CD14-positive monocyte (primary cell): ENCODE measurements around the gene OR51I2. TPM values are rescaled to one million over a fixed set of nuclear protein-coding genes. Genes with fewer than 3 reads are reported as not detected.

Experiments used
- DNase-seq, 3 donors: peaks; one replicate each; pipeline ENCODE4 v3.0.0-alpha.2; 2011 to 2022
- H2AFZ ChIP-seq: 2 replicates; pipeline ENCODE4 v1.6.0; 2012; ENCODE audit warnings: mild to moderate bottlenecking, low read depth, low read length, inconsistent platforms; ENCODE audit not compliant: insufficient read depth, poor library complexity, severe bottlenecking
- H3K27ac ChIP-seq, 2 donors: 1 replicate in 1 of 2; 2 replicates in 1 of 2; pipeline ENCODE4 v1.5.1; 2012 to 2013; ENCODE audit warnings: low read length in 2 of 2, control low read depth in 1 of 2, inconsistent platforms in 1 of 2, low read depth in 1 of 2, mild to moderate bottlenecking in 1 of 2
- H3K27me3 ChIP-seq, 2 donors: one replicate each; pipeline versions ENCODE4 v1.6.0 to v1.6.1; 2011 to 2013; ENCODE audit warnings: low read length in 2 of 2; ENCODE audit not compliant: control insufficient read depth in 2 of 2, insufficient read depth in 2 of 2
- H3K36me3 ChIP-seq, 2 donors: replicated peaks in 1 of 2; 1 replicate in 1 of 2; 2 replicates in 1 of 2; pipeline versions ENCODE4 v1.5.1 to v1.6.1; 2012 to 2013; ENCODE audit warnings: low read length in 2 of 2, control low read depth in 1 of 2, inconsistent platforms in 1 of 2, mild to moderate bottlenecking in 1 of 2; ENCODE audit not compliant: insufficient read depth in 2 of 2, control insufficient read depth in 1 of 2
- H3K4me1 ChIP-seq, 2 donors: 1 replicate in 1 of 2; 2 replicates in 1 of 2; pipeline versions ENCODE4 v1.5.1 to v1.6.1; 2012 to 2013; ENCODE audit warnings: low read length in 2 of 2, control low read depth in 1 of 2, inconsistent platforms in 1 of 2, mild to moderate bottlenecking in 1 of 2, moderate library complexity in 1 of 2; ENCODE audit not compliant: insufficient read depth in 2 of 2, control insufficient read depth in 1 of 2
- H3K4me2 ChIP-seq: replicated peaks from 2 replicates; pipeline ENCODE3; 2012; ENCODE audit warnings: low read length, moderate library complexity, mild to moderate bottlenecking; ENCODE audit not compliant: poor library complexity, severe bottlenecking; ENCODE audit errors: extremely low read depth
- H3K4me3 ChIP-seq, 3 experiments: fragments of 200-600 bp in 1 of 3; sonication (generic) in 1 of 3; replicated peaks in 1 of 3; 1 replicate in 2 of 3; 2 replicates in 1 of 3; pipeline ENCODE4 v1.5.1; 2011 to 2013; ENCODE audit warnings: low read length in 3 of 3, mild to moderate bottlenecking in 3 of 3, control low read depth in 2 of 3, low read depth in 2 of 3, inconsistent platforms in 1 of 3, moderate library complexity in 1 of 3
- H3K79me2 ChIP-seq: 2 replicates; pipeline ENCODE4 v1.6.0; 2012; ENCODE audit warnings: mild to moderate bottlenecking, control low read depth, inconsistent platforms, low read length, moderate library complexity; ENCODE audit not compliant: insufficient read depth
- H3K9ac ChIP-seq: 2 replicates; pipeline ENCODE4 v1.6.0; 2017; ENCODE audit warnings: low read length, mild to moderate bottlenecking; ENCODE audit not compliant: insufficient read depth, poor library complexity, severe bottlenecking
- H3K9me3 ChIP-seq, 2 donors: replicated peaks in 1 of 2; 1 replicate in 1 of 2; 2 replicates in 1 of 2; pipeline versions ENCODE4 v1.5.1 to v1.6.1; 2012 to 2013; ENCODE audit warnings: low read length in 2 of 2, control low read depth in 1 of 2; ENCODE audit not compliant: control insufficient read depth in 1 of 2, insufficient read depth in 1 of 2
- H4K20me1 ChIP-seq: 2 replicates; pipeline ENCODE4 v1.6.0; 2012; ENCODE audit warnings: mild to moderate bottlenecking, low read length, control low read depth, moderate library complexity; ENCODE audit not compliant: insufficient read depth
- H3K27ac Mint-ChIP-seq, 7 donors: one replicate each; pipeline ENCODE4 v1.8.0; 2020; ENCODE audit warnings: mild to moderate bottlenecking in 7 of 7, mixed read lengths in 7 of 7, moderate library complexity in 6 of 7, inconsistent platforms in 2 of 7
- H3K27me3 Mint-ChIP-seq, 3 donors: one replicate each; pipeline ENCODE4 v1.8.0; 2021 to 2022; ENCODE audit warnings: low read depth in 3 of 3, mild to moderate bottlenecking in 3 of 3, mixed read lengths in 3 of 3, moderate library complexity in 3 of 3, inconsistent platforms in 1 of 3
- H3K36me3 Mint-ChIP-seq, 2 donors: one replicate each; pipeline ENCODE4 v1.8.0; 2020; ENCODE audit warnings: mixed read lengths in 2 of 2, inconsistent platforms in 1 of 2, mild to moderate bottlenecking in 1 of 2
- H3K4me1 Mint-ChIP-seq: one replicate; pipeline ENCODE4 v1.8.0; 2020; ENCODE audit warnings: mild to moderate bottlenecking, mixed read lengths
- H3K4me3 Mint-ChIP-seq, 2 donors: one replicate each; pipeline ENCODE4 v1.8.0; 2020; ENCODE audit warnings: mild to moderate bottlenecking in 2 of 2, mixed read lengths in 2 of 2, moderate library complexity in 1 of 2
- H3K9me3 Mint-ChIP-seq, 7 donors: one replicate each; pipeline ENCODE4 v1.8.0; 2020 to 2022; ENCODE audit warnings: mixed read lengths in 7 of 7, mild to moderate bottlenecking in 6 of 7, moderate library complexity in 6 of 7, inconsistent platforms in 2 of 7
- CTCF ChIP-seq: fragments of 200-600 bp; IDR thresholded peaks from one replicate; pipeline ENCODE4 v1.8.0; 2022; ENCODE audit warnings: antibody characterized with exemption, mild to moderate bottlenecking
- WGBS: methylation state at CpG from one replicate; pipeline ENCODE4 v1.1.5; 2013; ENCODE audit warnings: missing lambda C conversion rate; ENCODE audit not compliant: insufficient coverage; 5-methylcytosine and 5-hydroxymethylcytosine counted together
- intact Hi-C, 2 donors: fragments of 100-400 bp; cut with micrococcal nuclease; formaldehyde crosslinking; loops; one replicate each; pipeline versions ENCODE4 v1.15.0 to v1.15.1; 2023
- polyA plus RNA-seq, 3 donors: library from polyadenylated mRNA; depleted of rRNA in 1 of 3; unstranded in 2 of 3; stranded (reverse) in 1 of 3; fragments of 300-500 nt in 2 of 3; fragments of >200 nt in 1 of 3; fragmentation: Illumina TruSeq in 2 of 3; gene quantifications; 1 replicate in 2 of 3; 2 replicates in 1 of 3; pipeline ENCODE4 v1.2.3, GENCODE V29; 2012 to 2021

The OR51I2 gene
- polyA plus RNA-seq, 3 donors = not detected

GRCh38 chr11:5420993-5421392, 28.1 kb upstream of the OR51I2 start:
- H4K20me1 ChIP-seq = no peaks in the 10 kb centered on the region
- H3K4me1 ChIP-seq = no peaks in the 10 kb centered on the region
- H3K9me3 ChIP-seq = no peaks in the 10 kb centered on the region
- no peak overlapping the region for H2AFZ ChIP-seq
- no peak for DNase-seq
- Mint-ChIP-seq H3K27me3 (peaks cover 0 to 7% (median 2%) of the 10 kb centered on the region in 3 donors), H3K9me3 (peaks cover 0 to 6% (median 2%) of the 10 kb centered on the region in 7 donors), H3K4me1 (no peaks in the 10 kb centered on the region), H3K27ac (no peak overlapping the region), H3K36me3 (no peaks in the 10 kb centered on the region), H3K4me3 (no peak overlapping the region)
- H3K27me3 ChIP-seq = no peaks in the 10 kb centered on the region
- no peaks in the 10 kb centered on the region for H3K79me2 ChIP-seq
- TF ChIP-seq CTCF = no peak
- intact Hi-C loops = no loop called here
- no peaks in the 10 kb centered on the region for H3K36me3 ChIP-seq
- H3K27ac ChIP-seq = no peak overlapping the region
- WGBS = 84% methylated on average over 4 of the region's 5 CpGs
- H3K4me3 ChIP-seq = no peak overlapping the region
- no peak overlapping the region for H3K9ac ChIP-seq
- no peak overlapping the region for H3K4me2 ChIP-seq

- Histone ChIP-seq H3K4me2 (no peak within 1 kb of the TSS), H3K36me3 (no peaks in the 10 kb centered on the region), H3K4me1 (no peaks in the 10 kb centered on the region), H3K27me3 (no peaks in the 10 kb centered on the region), H3K9me3 (no peaks in the 10 kb centered on the region), H3K79me2 (no peaks in the 10 kb centered on the region), H2AFZ (no peak within 1 kb of the TSS), H3K9ac (no peak within 1 kb of the TSS), H3K27ac (no peak within 1 kb of the TSS), H4K20me1 (no peaks in the 10 kb centered on the region), H3K4me3 (no peak within 1 kb of the TSS)
- no peak for DNase-seq
- intact Hi-C loops = no loop called here
- Mint-ChIP-seq H3K27ac (no peak within 1 kb of the TSS), H3K4me3 (no peak within 1 kb of the TSS), H3K36me3 (no peaks in the 10 kb centered on the region), H3K9me3 (peaks cover 0 to 6% (median 2%) of the 10 kb centered on the region in 7 donors), H3K27me3 (peaks cover 0 to 8% (median 2%) of the 10 kb centered on the region in 3 donors), H3K4me1 (no peaks in the 10 kb centered on the region)
- no CpG with 5 or more reads among the region's 1 CpG for WGBS
- TF ChIP-seq CTCF = no peak
Observed at GRCh38 chr11:5421811-5422210, 27.3 kb upstream of the OR51I2 start, which contains the start of gene OR51Q1. OR51Q1 (plus strand) TSS chr11:5422111; CDS start chr11:5422201, 90 bp downstream.
